ENCODE measurements around the gene SSMEM1. TPM values are rescaled to one million over a fixed set of nuclear protein-coding genes. Genes with fewer than 3 reads are reported as not detected.

SSMEM1 gene
- total RNA-seq, 1 experiment from 2014 or later: not detected

DNA sequence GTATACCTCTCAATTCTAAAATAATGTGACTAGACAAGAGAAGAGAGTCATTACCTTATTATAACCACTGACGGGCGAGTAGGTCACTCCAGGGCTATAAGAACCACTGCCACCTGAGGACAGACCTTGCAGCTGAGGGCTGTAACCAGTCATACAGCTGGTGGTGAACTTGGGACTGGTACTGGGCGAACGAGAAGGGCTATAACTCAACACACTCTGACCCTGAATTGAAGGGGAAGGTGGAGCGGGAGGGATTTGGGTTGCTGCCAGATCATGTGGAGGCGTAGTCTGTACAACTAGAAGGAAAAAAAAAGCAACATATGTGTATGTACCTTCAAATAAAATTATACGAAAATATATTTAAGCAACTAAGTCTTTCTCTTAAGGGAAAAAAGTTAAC is 5.9 kb upstream of the SSMEM1 start:
- Histone ChIP-seq H3K23me2 (ENCODE audit: insufficient read length, low read depth, low read length, poor library complexity, severe bottlenecking) (peaks cover 3% of the 10 kb centered on the region), H3T11ph (ENCODE audit: low read length) (no peak overlapping the region), H4K5ac (ENCODE audit: insufficient read length, low read depth, low read length) (no peak overlapping the region), H2BK12ac (ENCODE audit: insufficient read length, low read depth, low read length) (no peak overlapping the region), H4K91ac (ENCODE audit: insufficient read length, low read depth, low read length) (no peak overlapping the region), H2BK5ac (ENCODE audit: insufficient read length, low read length) (no peak overlapping the region), H3K18ac (ENCODE audit: insufficient read length, low read depth, low read length) (no peak overlapping the region), H3K27me3 (ENCODE audit: insufficient read depth, low read length) (no peaks in the 10 kb centered on the region), H3K4me1 (ENCODE audit: insufficient read depth, low read length) (no peaks in the 10 kb centered on the region; the same call in 1 of the 2 replicates), H3K23ac (ENCODE audit: insufficient read length, low read depth, low read length) (no peak overlapping the region), H4K8ac (replicated peaks; ENCODE audit: insufficient read length, low read depth, low read length) (no peak overlapping the region), H2BK15ac (ENCODE audit: low read depth, low read length) (no peak overlapping the region), H3K4me2 (ENCODE audit: insufficient read depth, insufficient read length, low read length) (no peak overlapping the region), H3K9me3 (ENCODE audit: control insufficient read depth, low read depth, low read length) (no peaks in the 10 kb centered on the region), H2AFZ (ENCODE audit: low read length) (no peak overlapping the region), H3K14ac (ENCODE audit: insufficient read depth, low read length) (no peak overlapping the region), H3K79me2 (ENCODE audit: insufficient read depth, low read length) (no peaks in the 10 kb centered on the region), H4K20me1 (ENCODE audit: control insufficient read depth, insufficient read depth, insufficient read length) (no peaks in the 10 kb centered on the region), H2BK20ac (ENCODE audit: low read depth, low read length, poor library complexity, severe bottlenecking) (no peak overlapping the region), H3K27ac (ENCODE audit: insufficient read length, low read depth, low read length) (no peak overlapping the region), H3K56ac (ENCODE audit: insufficient read length, low read depth, low read length) (no peak overlapping the region), H3K9ac (ENCODE audit: extremely low read depth, insufficient read length, low read length) (no peak overlapping the region), H3K79me1 (ENCODE audit: insufficient read depth, low read depth, low read length, poor library complexity, severe bottlenecking) (no peaks in the 10 kb centered on the region), H3K4ac (ENCODE audit: low read depth, low read length) (no peak overlapping the region), H2AK5ac (ENCODE audit: insufficient read length, low read length) (no peak overlapping the region), H2BK120ac (ENCODE audit: low read depth, low read length, poor library complexity, severe bottlenecking) (no peak overlapping the region)
- H3K27ac Mint-ChIP-seq: no peak overlapping the region; a peak in 1 of 7 replicates
- H3K27me3 Mint-ChIP-seq (ENCODE audit: low read depth): no peaks in the 10 kb centered on the region
- WGBS (ENCODE audit: extremely low coverage, insufficient read length, low lambda C conversion rate): no CpG with 5 or more reads among the region's 7 CpGs
- peaks cover 32 to 64% (median 58%) of the 10 kb centered on the region in 3 experiments for H3K36me3 Mint-ChIP-seq (ENCODE audit: insufficient read depth in 1 of 3, low read depth in 3 of 3)
- H3K9me3 Mint-ChIP-seq: peaks cover 0 to 2% of the 10 kb centered on the region in 2 experiments; a peak in 1 of 5 replicates
- no peak for DNase-seq
- H3K4me3 Mint-ChIP-seq: no peak overlapping the region
- TF ChIP-seq, protein P1, sequence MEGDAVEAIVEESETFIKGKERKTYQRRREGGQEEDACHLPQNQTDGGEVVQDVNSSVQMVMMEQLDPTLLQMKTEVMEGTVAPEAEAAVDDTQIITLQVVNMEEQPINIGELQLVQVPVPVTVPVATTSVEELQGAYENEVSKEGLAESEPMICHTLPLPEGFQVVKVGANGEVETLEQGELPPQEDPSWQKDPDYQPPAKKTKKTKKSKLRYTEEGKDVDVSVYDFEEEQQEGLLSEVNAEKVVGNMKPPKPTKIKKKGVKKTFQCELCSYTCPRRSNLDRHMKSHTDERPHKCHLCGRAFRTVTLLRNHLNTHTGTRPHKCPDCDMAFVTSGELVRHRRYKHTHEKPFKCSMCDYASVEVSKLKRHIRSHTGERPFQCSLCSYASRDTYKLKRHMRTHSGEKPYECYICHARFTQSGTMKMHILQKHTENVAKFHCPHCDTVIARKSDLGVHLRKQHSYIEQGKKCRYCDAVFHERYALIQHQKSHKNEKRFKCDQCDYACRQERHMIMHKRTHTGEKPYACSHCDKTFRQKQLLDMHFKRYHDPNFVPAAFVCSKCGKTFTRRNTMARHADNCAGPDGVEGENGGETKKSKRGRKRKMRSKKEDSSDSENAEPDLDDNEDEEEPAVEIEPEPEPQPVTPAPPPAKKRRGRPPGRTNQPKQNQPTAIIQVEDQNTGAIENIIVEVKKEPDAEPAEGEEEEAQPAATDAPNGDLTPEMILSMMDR (conservative IDR thresholded peaks at IDR 0.05): no peak
- peaks cover 0 to 7% of the 10 kb centered on the region in 2 experiments; a peak in 2 of 4 replicates for H3K4me1 Mint-ChIP-seq
